ENCODE data around the gene CCN5.

CCN5 gene

GRCh38 chr20:44738813-44739477 is 23.8 kb downstream of the CCN5 start:
- DNase-seq: no peak

- no peak for DNase-seq
Measured at GRCh38 chr20:44739942-44740341, 24.8 kb downstream of the CCN5 start.

GRCh38 chr20:44742304-44743079 is 27.3 kb downstream of the CCN5 start:
- no peak for DNase-seq

- DNase-seq: no peak
Measured at GRCh38 chr20:44743080-44743701, 28.0 kb downstream of the CCN5 start.

- no peak for DNase-seq
Measured at GRCh38 chr20:44743916-44744655, 28.9 kb downstream of the CCN5 start.

GRCh38 chr20:44745122-44745597 is 30.0 kb downstream of the CCN5 start:
- DNase-seq: no peak

- DNase-seq: no peak
Measured at GRCh38 chr20:44745598-44746366, 30.6 kb downstream of the CCN5 start, which contains the start of gene KCNK15. TSS of gene KCNK15 (plus strand) at chr20:44745865. CDS start at chr20:44745911, 46 bp downstream.

GRCh38 chr20:44746367-44747165 is 31.4 kb downstream of the CCN5 start:
- no peak for DNase-seq

GRCh38 chr20:44747166-44748004 is 32.2 kb downstream of the CCN5 start:
- DNase-seq: peak; percentile 29

GRCh38 chr20:44748005-44748370 is 32.8 kb downstream of the CCN5 start:
- DNase-seq: no peak

GRCh38 chr20:44750081-44750805 is 35.1 kb downstream of the CCN5 start:
- no peak for DNase-seq

GRCh38 chr20:44752099-44752931 is 37.1 kb downstream of the CCN5 start:
- no peak for DNase-seq

GRCh38 chr20:44754554-44754953 is 39.4 kb downstream of the CCN5 start:
- DNase-seq: no peak

GRCh38 chr20:44756011-44756688 is 41.0 kb downstream of the CCN5 start:
- no peak for DNase-seq

- no peak for DNase-seq
Measured at GRCh38 chr20:44756956-44757355, 41.8 kb downstream of the CCN5 start.

- no peak for DNase-seq
Measured at GRCh38 chr20:44758247-44759101, 43.3 kb downstream of the CCN5 start.

GRCh38 chr20:44759595-44759994 is 44.4 kb downstream of the CCN5 start:
- no peak for DNase-seq

All from GOT3 (cell line).